Sigmoid colon (tissue), 4 donors: Measurements from ENCODE around the gene RBM19.

Experiments used
- CTCF ChIP-seq, 4 experiments: fragments of 450-650 bp in 3 of 4; fragments of 200-600 bp in 1 of 4; IDR thresholded peaks; one replicate each; pipeline ENCODE4 v1.5.1; 2016 to 2019; ENCODE audit warnings: antibody characterized with exemption in 4 of 4, mild to moderate bottlenecking in 3 of 4, moderate library complexity in 2 of 4
- POLR2A ChIP-seq, 2 donors: fragments of 450-650 bp; IDR thresholded peaks; one replicate each; pipeline ENCODE4 v1.6.1; 2016; ENCODE audit warnings: antibody characterized with exemption in 2 of 2, mild to moderate bottlenecking in 2 of 2, moderate library complexity in 2 of 2
- POLR2AphosphoS5 ChIP-seq, 4 donors: sonication (generic); formaldehyde crosslinking; IDR thresholded peaks; one replicate each; pipeline ENCODE4 v1.6.1; 2017; ENCODE audit warnings: antibody characterized with exemption in 4 of 4

GRCh38 chr12:113854385-113855142, 111.6 kb downstream of the RBM19 start:
- TF ChIP-seq POLR2AphosphoS5 (IDR thresholded peaks at IDR 0.05) (no peak), CTCF (IDR thresholded peaks at IDR 0.05) (no peak), POLR2A (IDR thresholded peaks at IDR 0.05) (no peak)
